K562 (cell line): ENCODE results near the gene PHF10. TPM values are rescaled to one million over a fixed set of nuclear protein-coding genes. Genes with fewer than 3 reads are reported as not detected.

Source experiments
- C11orf30 ChIP-seq: fragments of 450-650 bp; IDR thresholded peaks from 2 replicates; pipeline ENCODE4 v1.6.1; 2016; ENCODE audit warnings: low read depth, mild to moderate bottlenecking
- CCNT2 ChIP-seq: IDR thresholded peaks from 2 replicates; pipeline ENCODE4 v1.6.1; 2011; ENCODE audit warnings: borderline replicate concordance, low read depth, mild to moderate bottlenecking, moderate library complexity, mixed read lengths, low read length; ENCODE audit not compliant: insufficient read length; ENCODE audit errors: extremely low read depth
- CXXC5 ChIP-seq: fragments of 250-450 bp; sonication (Bioruptor Pico); IDR thresholded peaks from 2 replicates; pipeline ENCODE4 v1.8.0; 2022; ENCODE audit warnings: inconsistent platforms, mild to moderate bottlenecking, moderate library complexity
- DNMT1 ChIP-seq: fragments of 450-650 bp; IDR thresholded peaks from 2 replicates; pipeline ENCODE4 v1.6.1; 2016; ENCODE audit warnings: antibody characterized with exemption, mild to moderate bottlenecking
- ELK1 ChIP-seq: sonication (generic); formaldehyde crosslinking; IDR thresholded peaks from 2 replicates; pipeline ENCODE4 v1.8.1; 2022; ENCODE audit warnings: missing genetic modification reagents
- GATAD2B ChIP-seq: fragments of 450-650 bp; IDR thresholded peaks from 2 replicates; pipeline ENCODE4 v1.6.1; 2017; ENCODE audit warnings: mild to moderate bottlenecking, borderline replicate concordance
- PHF8 ChIP-seq: fragments of 200-600 bp; sonication (generic); IDR thresholded peaks from 2 replicates; pipeline ENCODE4 v1.6.1; 2012; ENCODE audit warnings: mixed run types, mild to moderate bottlenecking, inconsistent platforms, low read length, moderate library complexity, borderline replicate concordance
- PTRF ChIP-seq: fragments of 450-650 bp; IDR thresholded peaks from 2 replicates; pipeline ENCODE4 v1.6.1; 2016; ENCODE audit warnings: mild to moderate bottlenecking, missing genetic modification characterization, missing compliant biosample characterization
- RNF219 ChIP-seq: fragments of 250-450 bp; sonication (Bioruptor Pico); IDR thresholded peaks from 2 replicates; pipeline ENCODE4 v1.5.0; 2022; ENCODE audit warnings: mild to moderate bottlenecking
- SMAD4 ChIP-seq: fragments of 250-450 bp; sonication (Bioruptor Pico); conservative IDR thresholded peaks from 2 replicates; pipeline ENCODE4 v1.8.0; 2021; ENCODE audit warnings: inconsistent platforms, mild to moderate bottlenecking, moderate library complexity
- SMARCB1 ChIP-seq: IDR thresholded peaks from 2 replicates; pipeline ENCODE4 v1.6.1; 2011; ENCODE audit warnings: improper control_type of control experiment, low read depth; ENCODE audit not compliant: insufficient read length
- TEAD2 ChIP-seq: fragments of 450-650 bp; IDR thresholded peaks from 2 replicates; pipeline ENCODE4 v1.6.1; 2016; ENCODE audit warnings: missing genetic modification characterization, control low read depth, missing compliant biosample characterization
- VEZF1 ChIP-seq: fragments of 200-800 bp; sonication (Bioruptor generic); IDR thresholded peaks from 2 replicates; pipeline ENCODE4 v1.6.1; 2017; ENCODE audit warnings: missing genetic modification characterization, missing compliant biosample characterization
- ZBTB8A ChIP-seq: fragments of 450-650 bp; IDR thresholded peaks from 2 replicates; pipeline ENCODE4 v1.6.1; 2018; ENCODE audit warnings: mild to moderate bottlenecking, moderate library complexity; ENCODE audit not compliant: partially characterized antibody
- ZC3H11A ChIP-seq: IDR thresholded peaks from 2 replicates; pipeline ENCODE4 v1.6.1; 2012; ENCODE audit warnings: low read depth, low read length, improper control_type of control experiment
- ZEB2 ChIP-seq: fragments of 450-650 bp; IDR thresholded peaks from 2 replicates; pipeline ENCODE4 v1.6.1; 2016
- ZNF274 ChIP-seq: IDR thresholded peaks from 2 replicates; pipeline ENCODE4 v1.6.1; 2011; ENCODE audit warnings: low read depth, mild to moderate bottlenecking, low read length, moderate library complexity, borderline replicate concordance
- ZNF695 ChIP-seq: fragments of 450-650 bp; formaldehyde crosslinking; IDR thresholded peaks from 2 replicates; pipeline ENCODE4 v1.4.0; 2020; ENCODE audit warnings: mild to moderate bottlenecking, moderate library complexity
- polyA plus RNA-seq, 8 experiments: library from polyadenylated mRNA; depleted of rRNA in 4 of 8; stranded (reverse) in 5 of 8; unstranded in 3 of 8; fragments of >200 nt; fragmentation: Nextera tagmentation in 2 of 8; fragmentation: Illumina TruSeq in 1 of 8; extraction: Ambion mirVana in 2 of 8; extraction: Trizol in 1 of 8; gene quantifications; 2 replicates each; pipeline versions ENCODE4 v1.2.1 to v1.2.3, GENCODE V29; 2011 to 2014; ENCODE audit warnings: inconsistent platforms in 1 of 8, missing spikeins in 1 of 8
- total RNA-seq, 7 experiments: library from RNA; depleted of rRNA in 6 of 7; stranded (reverse); fragments of >200 nt in 6 of 7; fragmentation: Illumina TruSeq in 2 of 7; extraction: Trizol in 2 of 7; gene quantifications; 2 replicates each; pipeline versions ENCODE4 v1.2.1 to v1.2.3, GENCODE V29; 2011 to 2021; ENCODE audit warnings: low replicate concordance in 1 of 7
- TF ChIP-seq, protein P1 (sequence below): fragments of 250-450 bp; sonication (Bioruptor Pico); IDR thresholded peaks from 2 replicates; pipeline ENCODE4 v1.8.0; 2022; ENCODE audit warnings: moderate library complexity, mild to moderate bottlenecking, inconsistent platforms

The PHF10 gene
- total and polyA plus RNA-seq, 9 of the 15 experiments (the other 6 are each of a cell fraction or from before 2014, with no cell fraction given) = 23.9 to 88.9 (median 46.0) TPM

DNA sequence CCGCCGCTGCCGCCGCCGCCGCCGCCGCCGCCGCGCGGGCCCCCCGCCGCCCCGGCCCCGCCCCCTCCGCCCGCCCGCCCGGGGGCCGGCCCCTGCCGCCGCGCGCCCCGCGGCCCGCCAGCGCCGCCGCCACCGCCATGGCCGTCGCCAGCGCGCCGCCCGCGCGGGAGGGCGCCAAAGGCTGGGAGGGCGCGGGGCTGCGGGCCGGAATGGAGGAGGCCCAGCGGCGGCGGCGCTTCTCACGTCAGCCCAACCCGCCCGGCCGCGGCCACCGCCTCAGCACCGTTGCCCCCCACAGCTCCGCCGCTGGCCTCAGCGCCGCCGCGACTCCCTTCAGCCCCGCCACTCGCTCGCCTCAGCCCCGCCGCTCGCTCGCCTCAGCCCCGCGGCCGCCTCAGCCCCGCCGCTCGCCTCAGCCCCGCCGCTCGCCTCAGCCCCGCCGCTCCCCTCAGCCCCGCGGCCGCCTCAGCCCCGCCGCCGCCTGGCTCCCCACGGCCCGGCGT is 258 bp downstream of the PHF10 start (continued):
- TF ChIP-seq CCNT2 (no peak), VEZF1 (CRISPR knock-in tag) (peak; percentile 59; the same call in 1 of the 2 replicates), SMAD4 (CRISPR knock-in tag) (peak; percentile 60), ZNF274 (no peak), PHF8 (peak; percentile 33; the same call in 1 of the 2 replicates), ZBTB8A (no peak), CXXC5 (CRISPR knock-in tag) (peak; percentile 18), TEAD2 (tag) (no peak), DNMT1 (no peak), ZC3H11A (no peak), ELK1 (CRISPR knock-in tag) (no peak), GATAD2B (0 out of 2 replicates have a peak, but pooled peaks have one; percentile 35), ZNF695 (no peak), PTRF (no peak), C11orf30 (no peak), SMARCB1 (no peak), RNF219 (CRISPR knock-in tag) (no peak), ZEB2 (no peak)
- TF ChIP-seq, protein P1, sequence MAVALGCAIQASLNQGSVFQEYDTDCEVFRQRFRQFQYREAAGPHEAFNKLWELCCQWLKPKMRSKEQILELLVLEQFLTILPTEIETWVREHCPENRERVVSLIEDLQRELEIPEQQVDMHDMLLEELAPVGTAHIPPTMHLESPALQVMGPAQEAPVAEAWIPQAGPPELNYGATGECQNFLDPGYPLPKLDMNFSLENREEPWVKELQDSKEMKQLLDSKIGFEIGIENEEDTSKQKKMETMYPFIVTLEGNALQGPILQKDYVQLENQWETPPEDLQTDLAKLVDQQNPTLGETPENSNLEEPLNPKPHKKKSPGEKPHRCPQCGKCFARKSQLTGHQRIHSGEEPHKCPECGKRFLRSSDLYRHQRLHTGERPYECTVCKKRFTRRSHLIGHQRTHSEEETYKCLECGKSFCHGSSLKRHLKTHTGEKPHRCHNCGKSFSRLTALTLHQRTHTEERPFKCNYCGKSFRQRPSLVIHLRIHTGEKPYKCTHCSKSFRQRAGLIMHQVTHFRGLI (CRISPR knock-in tag) = no peak
